GM12891 (cell line): Measurements from ENCODE around the gene PRUNE2.

ENCODE experiments used
- POLR2A ChIP-seq: IDR thresholded peaks from 2 replicates; pipeline ENCODE4 v1.6.1; 2011; ENCODE audit warnings: low read depth, low read length, control low read depth
- POLR2AphosphoS5 ChIP-seq: IDR thresholded peaks from 2 replicates; pipeline ENCODE4 v1.6.1; 2011; ENCODE audit warnings: low read depth, low read length, control low read depth
- TAF1 ChIP-seq: IDR thresholded peaks from 2 replicates; pipeline ENCODE4 v1.6.1; 2011; ENCODE audit warnings: low read depth, low read length, control low read depth

DNA sequence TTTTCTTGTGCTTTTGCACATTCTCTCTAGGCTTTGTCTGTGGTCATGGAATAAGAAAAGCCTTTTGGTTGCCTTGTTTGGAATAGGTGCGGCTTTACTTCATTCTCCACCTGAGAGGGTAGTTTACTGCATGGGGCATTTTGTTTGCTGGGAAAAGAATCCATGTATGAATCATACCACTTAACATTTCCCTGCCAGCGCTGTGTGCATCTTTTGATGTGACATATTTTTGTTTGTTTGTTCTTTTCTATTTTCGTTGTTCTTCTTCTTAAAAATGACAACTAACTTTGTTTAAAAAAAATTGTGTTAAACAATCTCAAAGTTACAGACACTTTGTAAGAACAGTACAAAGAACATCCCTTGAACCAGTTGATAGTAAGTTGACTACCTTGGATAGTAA lies 333.8 kb downstream of the PRUNE2 start:
- TF ChIP-seq TAF1 (no peak), POLR2A (no peak), POLR2AphosphoS5 (no peak)
